CD4-positive, alpha-beta T cell treated with Interferon gamma for 1 hour (primary cell): ENCODE results near the gene STAM2.

Experiments
- DNase-seq: peaks from one replicate; pipeline ENCODE4 v3.0.0-alpha.2; 2020

The STAM2 gene

GRCh38 chr2:152068226-152068625 is 107.3 kb downstream of the STAM2 start:
- DNase-seq, result no peak

- DNase-seq, result no peak
Measured at GRCh38 chr2:152067823-152068222, 107.7 kb downstream of the STAM2 start.
